Stimulated activated CD8-positive, alpha-beta memory T cell treated with anti-CD3 and anti-CD28 coated beads, Interleukin-2, amount 100 ng/mL, for 48 hours (primary cell): ENCODE measurements around the gene KCND3.
"Not testable (repeated sequence)": the region's sequence is repeated elsewhere in the genome, so short reads cannot be mapped to it uniquely, and the experiment has no call there.

ENCODE experiments used
- DNase-seq, 2 donors: peaks; one replicate each; pipeline ENCODE4 v3.0.0-alpha.2; 2020; ENCODE audit warnings: low read depth in 2 of 2

The KCND3 gene

DNA sequence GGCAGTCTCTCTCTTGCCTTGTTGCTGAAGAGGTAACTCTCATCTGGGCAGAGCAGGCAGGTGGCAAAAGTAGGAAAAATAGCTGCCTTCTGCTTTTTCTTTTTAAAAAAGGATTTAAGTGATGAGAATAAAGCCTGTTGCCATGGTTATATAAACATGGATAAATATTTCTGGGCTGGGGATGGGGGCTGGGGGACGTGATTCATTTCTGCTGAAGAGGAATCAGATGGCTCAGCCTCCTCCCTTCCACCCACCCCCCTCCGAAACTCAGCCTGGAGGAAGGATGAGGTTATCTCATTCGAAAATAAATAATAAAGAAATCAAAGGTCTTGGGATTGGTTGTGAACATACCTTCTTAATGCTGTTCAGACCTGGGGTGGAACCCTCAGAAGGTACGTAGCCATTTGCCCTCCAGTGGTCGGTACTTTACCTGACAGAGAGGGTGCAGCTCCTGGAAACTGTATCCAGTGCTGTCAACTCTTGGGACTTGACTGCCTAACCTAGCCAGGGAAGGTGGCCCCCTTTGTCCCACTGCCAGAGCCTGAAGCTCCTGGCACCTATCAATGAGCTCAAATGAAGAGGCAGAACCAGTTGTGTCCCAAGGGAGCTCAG lies 246.4 kb downstream of the KCND3 start:
- no peak for DNase-seq

DNA sequence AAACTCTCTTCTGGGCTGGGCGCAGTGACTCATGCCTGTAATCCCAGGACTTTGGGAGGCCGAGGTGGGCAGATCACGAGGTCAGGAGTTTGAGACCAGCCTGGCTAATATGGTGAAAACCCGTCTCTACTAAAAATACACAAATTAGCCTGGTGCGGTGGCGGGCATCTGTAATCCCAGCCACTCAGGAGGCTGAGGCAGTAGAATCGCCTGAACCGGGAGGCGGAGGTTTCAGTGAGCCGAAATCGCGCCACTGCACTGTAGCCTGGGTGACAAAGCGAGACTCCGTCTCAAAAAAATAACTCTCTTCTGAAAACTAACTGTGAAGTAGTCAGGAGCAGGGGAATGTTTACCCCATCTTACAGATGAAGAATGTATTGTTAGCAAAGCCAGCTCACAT lies 247.2 kb downstream of the KCND3 start:
- not testable (repeated sequence) for DNase-seq

DNA sequence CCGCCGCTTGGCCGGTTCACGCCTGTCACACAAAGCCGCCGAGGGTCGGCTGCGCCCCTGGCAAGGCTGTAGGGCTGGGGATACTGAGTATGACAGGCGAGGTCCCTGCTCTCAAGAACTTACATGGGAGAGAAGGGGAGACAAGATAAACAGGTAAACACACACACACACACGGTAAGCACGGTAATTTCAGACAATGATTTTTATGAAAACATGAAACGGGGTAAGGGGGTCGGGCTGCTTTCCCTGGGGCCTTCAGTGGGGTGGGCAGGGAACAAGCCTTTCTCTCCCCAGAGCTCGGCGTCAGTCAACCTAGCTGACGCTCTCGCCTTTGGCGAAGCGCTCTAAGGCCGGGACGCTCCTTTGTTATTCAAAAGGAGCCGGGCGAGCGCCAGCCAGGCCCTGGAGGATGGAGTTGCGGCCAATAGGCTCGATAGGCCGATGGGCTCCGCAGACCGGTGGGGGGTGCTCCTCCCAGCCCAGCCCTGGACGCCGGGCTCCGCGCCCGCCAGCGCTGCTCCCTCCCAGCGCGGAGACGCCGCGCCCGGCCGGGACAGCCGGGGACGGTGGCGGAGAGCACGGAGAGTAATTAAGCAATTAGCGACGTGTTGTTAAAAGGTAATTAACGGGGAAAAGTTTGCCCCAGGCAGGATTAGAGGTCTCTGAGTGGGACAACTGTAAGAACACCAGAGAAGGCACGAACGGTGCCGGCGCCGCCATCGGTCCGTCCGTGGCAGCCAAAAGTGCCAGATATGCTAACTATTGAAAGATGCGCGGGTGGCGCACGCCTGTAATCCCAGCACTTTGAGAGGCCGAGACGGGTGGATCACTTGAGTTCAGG lies 249.3 kb downstream of the KCND3 start:
- no peak for DNase-seq

DNA sequence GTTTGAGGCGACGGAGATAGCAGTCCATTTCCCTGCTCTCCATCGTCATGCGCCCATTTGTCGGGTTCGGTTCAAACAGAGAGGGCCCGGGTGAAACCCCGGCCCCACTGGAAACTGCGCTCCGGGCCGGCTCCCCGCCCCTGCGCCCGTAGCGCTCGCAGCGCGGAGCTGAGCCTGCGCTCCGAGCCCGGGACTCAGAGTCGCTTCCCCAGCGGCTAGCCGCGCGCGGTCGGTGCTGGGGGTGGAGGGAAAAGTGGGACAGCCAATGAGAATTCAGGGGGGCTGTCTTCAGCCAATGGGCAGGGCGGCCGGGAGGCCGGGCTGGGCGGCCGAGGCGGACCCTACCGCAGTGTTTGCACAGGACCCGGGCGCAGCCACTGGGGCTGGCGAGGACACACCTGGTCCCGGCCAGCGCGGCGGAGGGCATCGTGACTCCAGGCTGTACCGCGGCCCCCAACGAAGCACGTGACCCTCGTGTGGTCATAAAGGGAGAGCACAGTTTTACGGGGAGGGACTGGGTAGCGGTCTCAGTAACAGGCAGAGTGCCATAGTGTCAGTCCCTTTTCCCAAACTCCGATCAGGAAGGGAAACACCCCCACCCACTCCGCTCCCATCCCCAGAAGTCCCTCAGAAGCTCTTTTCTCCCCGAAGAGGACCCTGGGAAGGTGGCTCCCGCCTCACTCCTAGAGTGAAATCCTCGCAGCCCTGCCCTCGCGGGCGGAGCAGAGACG lies 250.1 kb downstream of the KCND3 start, which contains the start of gene INKA2:
INKA2 (minus strand) TSS at position 202 of the 731 bp plus-strand sequence; CDS start at position 49, 153 bp downstream.
- DNase-seq, result peak; percentile 74 to 77

DNA sequence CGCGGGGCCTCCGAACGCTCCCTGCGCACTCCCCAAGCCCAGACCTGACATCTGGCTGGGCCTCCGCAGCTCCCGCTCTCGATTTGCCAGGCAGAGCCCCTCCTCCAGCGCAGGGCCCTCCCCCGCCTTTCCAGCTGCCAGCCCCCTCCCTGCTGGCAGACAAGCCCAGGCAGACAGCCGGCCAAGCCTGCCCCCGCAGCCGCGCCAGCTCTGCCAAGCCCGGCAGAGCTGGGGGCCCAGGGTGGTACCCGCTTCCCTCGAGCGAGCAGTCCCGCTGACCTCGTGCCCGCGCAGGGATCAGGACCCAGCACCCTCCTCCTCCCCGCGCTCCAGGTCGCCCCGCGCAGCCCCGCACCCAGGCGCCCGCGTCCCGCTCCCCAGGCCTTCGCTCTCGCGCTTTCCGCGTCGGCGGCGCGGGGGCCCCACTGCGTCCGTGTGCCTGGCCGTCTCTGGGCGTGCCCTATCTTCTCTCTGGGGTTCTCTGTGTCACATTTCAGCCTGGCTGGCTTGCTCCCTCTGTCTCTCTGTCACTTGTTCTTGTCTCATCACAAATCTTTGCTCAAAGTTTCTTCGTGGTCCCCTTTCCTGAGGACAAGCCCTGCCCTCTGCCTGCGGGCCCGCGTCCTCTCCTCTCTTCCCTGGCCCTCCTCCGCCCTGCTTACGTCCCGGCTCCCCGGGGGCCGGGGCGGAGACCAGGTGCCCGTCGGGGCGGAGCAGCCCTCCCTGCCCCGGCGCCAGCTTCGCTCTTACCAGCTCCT lies 250.9 kb downstream of the KCND3 start:
- DNase-seq, result peak; percentile 9 to 25

DNA sequence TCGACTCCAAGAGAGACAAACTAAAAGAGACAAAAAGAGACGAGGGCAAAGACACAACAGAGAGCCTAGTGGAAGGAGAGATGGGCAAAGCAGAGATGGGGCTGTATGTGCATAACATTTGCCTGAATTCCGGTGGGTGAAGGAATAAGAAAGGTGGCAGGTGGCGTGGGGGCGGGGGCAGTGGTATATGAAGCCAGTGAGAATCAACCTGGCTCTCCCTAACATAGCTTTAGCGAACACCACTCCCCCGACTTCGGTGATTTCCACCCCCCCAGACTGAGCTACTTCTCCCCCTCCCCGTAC lies 251.4 kb downstream of the KCND3 start:
- no peak for DNase-seq

DNA sequence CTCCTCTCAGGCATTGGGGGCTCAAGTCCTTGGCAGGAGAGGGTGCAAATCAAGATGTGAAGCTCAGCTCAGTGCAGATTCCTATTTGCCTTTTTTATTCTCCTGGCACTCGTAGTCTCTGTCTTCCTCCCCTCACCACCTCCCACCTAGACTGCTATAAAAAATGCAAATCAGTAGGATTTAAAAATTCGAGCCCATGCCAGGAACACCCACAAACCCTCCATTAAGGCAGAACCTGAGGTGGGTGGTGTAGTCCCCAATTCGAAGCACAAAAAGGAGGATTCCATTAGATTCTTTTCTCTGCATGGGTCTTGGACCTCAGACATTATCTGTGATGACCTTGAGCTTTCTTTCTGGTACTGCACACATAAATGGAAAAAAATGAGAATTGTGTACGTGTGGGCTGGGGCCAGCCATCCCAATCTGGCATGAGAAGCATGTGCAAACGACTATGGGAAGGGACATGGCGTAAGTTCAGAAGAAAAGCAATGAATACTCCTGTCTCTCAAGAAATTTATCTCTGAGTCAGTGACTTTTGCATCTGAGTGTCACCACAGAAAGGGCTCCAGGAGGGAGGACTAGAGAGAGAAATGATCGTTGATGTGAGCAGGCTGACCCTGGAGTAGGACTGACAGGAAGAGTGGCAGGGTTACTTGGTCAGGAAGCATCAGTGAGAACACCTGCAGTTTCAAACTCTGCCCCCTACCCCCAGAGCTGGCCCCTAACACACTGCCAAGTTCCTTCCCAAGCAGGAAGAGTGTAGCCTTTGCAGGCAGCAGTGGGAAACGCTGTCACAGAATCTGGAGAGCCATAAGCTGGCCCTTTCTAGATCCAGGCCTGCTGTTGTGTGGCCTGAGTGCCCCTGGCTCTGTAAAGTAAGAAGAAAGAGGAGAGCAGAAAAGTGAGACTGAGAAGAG lies 252.0 kb downstream of the KCND3 start:
- DNase-seq, result no peak

DNA sequence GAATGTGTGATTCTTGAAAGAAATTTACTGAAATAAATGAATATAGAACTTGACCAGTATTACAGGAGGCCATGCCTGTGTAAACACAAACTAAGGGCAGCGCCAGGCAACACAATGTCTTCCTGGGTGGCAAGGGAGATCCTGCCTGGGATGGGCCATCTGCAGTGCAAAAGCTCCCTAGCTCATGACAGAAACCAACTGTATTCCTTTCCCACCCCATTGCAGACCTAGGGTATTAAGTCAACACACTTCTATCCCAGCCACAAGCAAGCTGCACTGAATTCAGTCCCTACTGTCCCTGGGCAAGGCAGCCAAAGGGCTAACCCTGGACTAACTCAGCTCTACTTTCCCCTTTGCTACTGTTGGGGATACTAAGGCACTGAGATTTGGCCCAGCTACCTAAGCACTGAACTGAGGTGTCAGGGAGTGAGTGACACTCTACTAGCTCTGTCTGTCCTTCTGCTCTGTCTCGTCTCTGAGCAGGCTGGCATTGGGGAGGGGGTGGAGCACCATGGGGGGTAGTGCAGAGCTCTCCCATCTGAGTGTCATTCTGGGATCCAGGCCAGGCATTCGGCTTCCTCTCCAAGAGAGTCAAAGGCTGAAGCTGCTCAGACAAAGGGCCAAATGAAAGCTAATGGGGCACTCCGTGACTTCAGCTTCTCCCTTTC lies 252.8 kb downstream of the KCND3 start:
- no peak for DNase-seq

DNA sequence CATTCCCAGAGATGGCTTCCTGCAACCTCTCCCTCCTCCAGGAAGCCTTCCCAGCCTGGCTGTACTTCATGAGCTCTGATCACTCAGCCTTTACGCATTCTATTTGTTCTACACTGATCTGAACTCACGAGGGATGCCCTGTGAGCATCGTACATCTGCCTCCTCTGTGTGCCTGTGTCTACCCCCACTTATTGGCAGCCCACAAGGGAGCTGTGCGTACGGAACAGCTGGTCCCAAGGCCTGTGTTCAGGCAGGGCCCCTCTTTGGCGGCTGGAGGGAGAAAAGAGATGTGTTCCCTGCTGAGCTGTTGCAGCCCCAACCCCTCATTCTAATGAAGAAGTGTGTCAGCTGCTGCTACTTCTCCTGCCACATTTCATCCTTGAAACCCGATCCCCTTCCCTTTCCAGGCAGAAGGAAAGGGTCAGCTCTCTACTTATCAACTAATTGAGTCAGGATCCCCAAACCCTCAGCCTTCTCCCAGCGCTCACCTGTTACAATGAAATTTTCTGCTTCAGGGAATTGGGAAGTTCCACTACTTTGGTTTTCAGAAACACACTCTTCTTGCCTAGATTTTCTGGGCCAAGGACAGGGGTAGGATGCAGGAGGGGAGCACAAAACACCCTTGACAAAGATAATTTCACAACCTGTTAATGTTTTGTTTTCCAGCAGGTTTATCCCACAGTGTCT lies 253.5 kb downstream of the KCND3 start:
- no peak for DNase-seq

DNA sequence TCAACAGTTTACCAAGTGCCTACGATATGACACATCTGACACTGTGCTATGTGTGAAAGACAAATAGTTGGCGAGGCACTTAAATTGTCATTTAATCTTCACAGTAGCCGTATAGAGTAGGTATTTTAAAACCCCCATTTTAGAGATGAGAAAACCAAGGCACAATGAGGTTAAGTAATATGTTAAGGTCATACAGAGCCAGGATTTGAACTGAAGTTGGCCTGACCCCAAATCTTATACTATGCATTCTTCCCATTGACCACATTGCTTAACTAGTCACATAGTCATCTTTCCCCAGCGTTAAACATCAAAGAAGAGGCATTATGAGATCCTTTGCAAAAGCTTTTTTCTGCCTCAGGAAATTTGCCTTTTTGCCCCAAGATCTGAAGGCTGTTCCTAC lies 254.1 kb downstream of the KCND3 start:
- DNase-seq, result no peak

DNA sequence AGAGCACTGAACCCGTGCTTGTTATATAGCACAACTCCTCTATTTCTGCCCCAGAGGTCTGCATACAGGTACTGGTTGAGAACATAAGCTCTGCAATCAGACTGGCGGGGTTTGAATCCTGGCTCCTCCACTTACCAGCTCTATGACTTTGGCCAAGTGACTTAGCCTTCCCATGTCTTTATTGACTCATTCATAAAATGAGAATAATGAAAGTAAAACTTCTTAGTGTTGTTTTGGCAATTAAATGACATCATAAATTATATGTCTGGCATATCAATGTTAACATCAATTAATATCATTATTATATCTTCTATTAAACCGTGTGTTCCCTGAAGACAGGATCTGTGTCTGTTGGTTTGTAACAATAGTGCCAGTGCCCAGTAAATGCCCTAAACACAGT lies 254.6 kb downstream of the KCND3 start:
- no peak for DNase-seq

DNA sequence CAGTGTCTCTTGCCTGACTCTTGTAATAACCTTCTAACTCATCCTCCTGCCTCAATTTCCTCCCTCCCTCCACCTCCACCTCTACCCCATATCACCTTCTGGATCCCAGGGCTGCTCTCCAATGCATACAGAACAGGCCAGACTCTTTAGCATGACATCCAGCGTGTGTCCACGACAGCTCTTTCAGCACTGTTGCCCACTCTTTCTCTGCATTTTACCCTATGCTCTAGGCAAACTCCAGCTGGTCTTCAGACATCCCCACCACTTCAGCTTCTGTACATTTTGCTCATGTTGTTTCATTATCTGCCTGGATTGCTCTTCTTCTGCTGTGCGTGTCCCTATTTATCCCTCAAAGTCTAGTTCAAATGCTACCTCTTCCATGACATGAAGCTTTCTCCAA lies 255.0 kb downstream of the KCND3 start:
- DNase-seq, result no peak

DNA sequence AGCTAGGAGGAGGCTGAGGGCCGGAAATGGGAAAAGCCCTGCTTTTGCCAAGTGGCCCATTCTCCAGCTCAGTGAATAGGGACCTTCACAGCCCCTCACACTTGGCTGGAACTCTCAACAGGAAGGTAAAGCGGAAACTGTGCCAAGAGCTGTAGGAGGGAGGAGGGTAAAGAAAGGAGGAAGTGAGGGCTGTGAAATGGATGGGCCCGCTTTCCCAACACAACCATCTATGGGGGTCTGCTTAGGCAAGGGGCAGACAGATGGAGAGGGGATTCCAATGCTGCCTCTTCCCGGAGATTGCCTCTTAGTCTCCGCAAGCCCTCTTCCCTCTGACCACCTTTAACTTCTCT lies 255.5 kb downstream of the KCND3 start:
- DNase-seq, result no peak

DNA sequence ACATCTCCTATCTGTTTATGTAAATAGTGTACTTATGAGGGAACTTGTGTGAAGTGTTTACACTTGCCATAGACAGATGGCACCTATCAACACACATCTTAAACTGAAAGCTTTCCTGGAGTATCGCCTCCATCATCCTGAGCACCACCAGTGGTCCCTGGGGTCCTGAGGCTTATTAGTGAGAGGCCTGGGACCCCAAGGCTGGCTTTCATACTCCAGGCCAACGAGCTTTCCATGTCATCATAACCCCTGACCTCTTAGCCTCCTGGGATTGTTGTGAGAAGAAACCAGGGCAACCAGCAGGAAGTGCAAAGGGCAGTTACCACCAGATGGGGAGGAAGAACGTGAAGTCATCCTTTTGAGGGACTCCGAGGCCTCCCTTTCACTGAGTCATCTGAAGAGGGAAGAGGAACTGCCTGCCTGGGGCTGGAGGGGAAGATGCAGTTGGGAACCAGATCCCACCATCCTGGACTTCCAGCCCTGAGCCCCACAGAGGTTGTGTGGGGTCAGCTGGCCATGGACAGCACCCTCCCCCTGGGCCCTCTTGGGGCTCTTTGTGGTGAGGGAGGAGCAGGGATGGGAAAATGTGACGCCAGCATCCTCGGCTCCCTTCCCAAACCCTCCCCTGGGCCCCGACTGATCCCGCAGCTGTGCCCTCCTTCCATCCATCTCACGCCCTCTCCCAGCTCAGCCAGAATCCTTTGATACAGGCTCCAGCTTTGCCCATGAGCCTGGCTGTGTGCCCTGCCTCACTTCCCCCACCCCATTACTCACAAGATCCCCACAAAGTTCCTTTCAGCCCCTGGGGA lies 256.1 kb downstream of the KCND3 start:
- no peak for DNase-seq

DNA sequence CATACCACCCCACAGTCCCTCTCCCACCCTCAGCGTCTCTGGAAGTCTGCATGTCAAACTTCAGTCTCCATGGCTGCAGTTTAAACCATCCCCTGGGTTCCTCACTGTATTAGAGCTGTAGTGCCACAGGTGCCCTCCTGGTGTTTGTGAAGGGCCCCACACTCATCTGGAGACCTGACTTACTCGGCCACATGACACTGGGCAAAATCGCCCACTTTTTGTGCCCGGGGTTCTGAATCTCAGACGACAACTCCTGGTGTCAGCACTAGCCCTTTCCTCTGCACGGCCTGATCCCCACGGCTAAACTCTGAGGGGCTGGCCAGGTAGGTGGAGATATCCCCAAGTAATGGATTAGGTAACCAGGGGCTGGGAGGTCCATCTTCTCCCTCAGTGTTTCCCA lies 256.8 kb downstream of the KCND3 start:
- no peak for DNase-seq

DNA sequence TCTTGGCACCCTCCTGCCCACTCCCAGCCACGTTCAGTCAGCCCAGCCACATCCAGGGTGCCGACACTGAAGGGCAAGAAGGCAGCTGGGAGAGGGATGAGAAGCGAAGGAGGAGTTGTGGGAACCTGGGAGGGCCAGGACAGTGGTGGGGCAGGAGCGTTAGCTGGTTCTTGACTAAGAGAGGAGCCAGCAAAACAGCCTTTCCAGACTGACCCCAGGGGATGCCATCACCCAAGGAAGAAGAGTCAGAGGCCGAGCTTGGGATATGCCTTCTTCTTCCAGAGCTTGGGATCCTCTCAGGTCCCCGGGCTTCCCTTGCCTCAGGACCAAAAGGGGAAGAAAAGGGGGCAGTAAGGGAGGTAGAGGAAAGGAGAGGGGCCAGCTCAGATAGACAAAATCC lies 257.5 kb downstream of the KCND3 start:
- DNase-seq, result no peak

DNA sequence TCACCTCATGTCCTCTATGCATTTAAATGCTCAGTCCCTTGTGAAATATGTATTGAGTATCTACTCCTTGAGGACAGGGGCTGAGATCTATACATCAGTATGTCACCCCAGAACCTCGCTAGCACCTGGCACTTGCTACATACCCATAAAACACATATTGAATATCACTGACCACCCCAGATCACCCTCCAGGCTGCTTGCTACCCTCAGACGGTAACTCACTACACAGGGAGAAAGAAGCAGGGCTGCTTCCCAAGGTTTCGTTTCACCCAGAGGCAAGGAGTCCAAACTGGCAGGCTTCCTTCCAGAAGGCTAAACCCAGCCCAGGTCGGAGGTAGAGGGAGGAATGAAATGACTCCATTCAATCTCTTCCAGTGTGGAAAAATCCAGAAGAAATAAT lies 258.8 kb downstream of the KCND3 start:
- no peak for DNase-seq

DNA sequence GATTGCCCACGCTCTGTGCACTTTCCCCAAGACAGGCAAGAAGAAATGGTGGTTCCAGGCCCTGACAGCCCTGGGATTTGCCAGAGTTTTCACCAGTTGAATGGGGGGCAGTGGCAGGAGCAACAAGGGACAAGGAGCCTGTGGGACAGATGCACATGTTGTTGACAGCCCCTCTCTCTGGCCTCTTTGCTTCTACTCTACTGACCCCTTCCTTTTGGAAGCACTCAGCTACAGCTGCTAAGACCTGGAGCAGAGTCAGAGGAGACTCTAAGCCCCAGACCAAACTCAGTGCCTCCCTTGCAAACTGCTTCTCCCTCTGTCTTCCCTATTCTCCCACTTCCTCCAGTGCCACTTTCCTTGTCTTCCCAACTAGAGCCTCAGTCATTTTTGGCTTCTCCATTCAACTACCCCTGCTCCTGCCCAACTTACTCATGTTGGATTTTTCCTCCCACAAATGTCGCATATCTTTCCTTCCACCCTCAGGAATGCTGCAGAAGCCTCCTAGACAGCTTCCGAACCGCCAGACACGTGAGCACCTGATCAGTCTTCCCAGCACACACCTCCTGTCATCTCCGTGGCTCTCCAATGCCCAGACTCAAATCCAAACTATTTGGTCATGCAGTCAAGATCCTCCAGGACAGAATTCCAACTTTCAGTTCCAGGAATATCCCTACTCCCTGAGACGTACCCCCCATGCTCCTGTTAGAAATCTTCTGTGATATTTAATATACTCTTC lies 259.4 kb downstream of the KCND3 start:
- no peak for DNase-seq
